ENCODE measurements around the gene GPR107.

GRCh38 chr9:130142056-130142455 is 88.3 kb downstream of the GPR107 start:
- no peak for TF ChIP-seq CTCF (conservative IDR thresholded peaks at IDR 0.05 in 1 of 2, IDR thresholded peaks at IDR 0.05 in 1 of 2; ENCODE audit: extremely low read depth in 1 of 2, insufficient read depth in 1 of 2, low read depth in 1 of 2, low read length in 2 of 2)
- TF ChIP-seq EZH2 (IDR thresholded peaks at IDR 0.05; ENCODE audit: borderline replicate concordance, low read length) = no peak

Data from mammary epithelial cell (primary cell).